ENCODE results near the gene ZFPM1. TPM values are rescaled to one million over a fixed set of nuclear protein-coding genes. Genes with fewer than 3 reads are reported as not detected.

The ZFPM1 gene
- total RNA-seq, 1 donor from 2014 or later = 0.79 TPM

DNA sequence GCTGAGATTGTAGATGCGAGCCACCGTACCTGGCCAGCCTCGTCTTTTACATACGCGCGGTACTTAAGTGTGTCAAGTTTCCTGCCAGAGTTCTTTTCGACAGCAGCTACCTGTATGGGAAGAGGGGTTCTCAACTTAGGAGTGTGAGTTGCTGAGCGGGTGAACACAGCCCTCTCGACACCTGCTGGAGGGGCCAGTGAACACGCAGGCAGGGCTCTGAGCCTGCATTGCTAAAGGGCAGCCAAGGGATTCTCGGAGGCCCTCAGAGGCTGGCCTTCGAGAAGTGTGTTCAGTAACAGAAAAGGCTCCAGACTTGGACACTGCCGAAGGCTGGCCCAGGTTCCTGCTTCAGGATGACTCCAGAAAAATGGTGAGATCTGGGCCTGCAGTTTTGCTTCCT, 123.2 kb downstream of the ZFPM1 start:
- H3K27me3 ChIP-seq (ENCODE audit: control insufficient read depth, insufficient read depth, low read length) = no peaks in the 10 kb centered on the region
- DNase-seq (ENCODE audit: low read depth) (no peak), FAIRE-seq (no peak)
- peaks cover 29% of the 10 kb centered on the region for H3K36me3 ChIP-seq (ENCODE audit: control insufficient read depth, insufficient read depth, low read length)
- H3K4me3 ChIP-seq (ENCODE audit: low read depth, low read length) = no peak overlapping the region
- TF ChIP-seq, protein P1, sequence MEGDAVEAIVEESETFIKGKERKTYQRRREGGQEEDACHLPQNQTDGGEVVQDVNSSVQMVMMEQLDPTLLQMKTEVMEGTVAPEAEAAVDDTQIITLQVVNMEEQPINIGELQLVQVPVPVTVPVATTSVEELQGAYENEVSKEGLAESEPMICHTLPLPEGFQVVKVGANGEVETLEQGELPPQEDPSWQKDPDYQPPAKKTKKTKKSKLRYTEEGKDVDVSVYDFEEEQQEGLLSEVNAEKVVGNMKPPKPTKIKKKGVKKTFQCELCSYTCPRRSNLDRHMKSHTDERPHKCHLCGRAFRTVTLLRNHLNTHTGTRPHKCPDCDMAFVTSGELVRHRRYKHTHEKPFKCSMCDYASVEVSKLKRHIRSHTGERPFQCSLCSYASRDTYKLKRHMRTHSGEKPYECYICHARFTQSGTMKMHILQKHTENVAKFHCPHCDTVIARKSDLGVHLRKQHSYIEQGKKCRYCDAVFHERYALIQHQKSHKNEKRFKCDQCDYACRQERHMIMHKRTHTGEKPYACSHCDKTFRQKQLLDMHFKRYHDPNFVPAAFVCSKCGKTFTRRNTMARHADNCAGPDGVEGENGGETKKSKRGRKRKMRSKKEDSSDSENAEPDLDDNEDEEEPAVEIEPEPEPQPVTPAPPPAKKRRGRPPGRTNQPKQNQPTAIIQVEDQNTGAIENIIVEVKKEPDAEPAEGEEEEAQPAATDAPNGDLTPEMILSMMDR (IDR thresholded peaks at IDR 0.05; ENCODE audit: insufficient read depth, low read length, severe bottlenecking) = no peak

DNA sequence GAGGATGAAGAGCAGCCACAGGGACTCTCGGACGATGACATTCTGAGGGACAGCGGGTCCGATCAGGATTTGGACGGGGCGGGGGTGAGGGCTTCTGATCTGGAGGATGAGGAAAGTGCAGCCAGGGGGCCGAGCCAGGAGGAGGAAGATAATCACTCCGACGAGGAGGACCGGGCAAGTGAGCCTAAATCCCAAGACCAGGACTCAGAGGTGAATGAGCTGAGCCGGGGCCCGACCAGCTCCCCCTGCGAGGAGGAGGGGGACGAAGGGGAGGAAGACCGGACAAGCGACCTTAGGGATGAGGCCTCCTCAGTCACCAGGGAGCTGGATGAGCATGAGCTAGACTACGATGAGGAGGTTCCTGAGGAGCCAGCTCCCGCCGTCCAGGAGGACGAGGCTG, 124.1 kb downstream of the ZFPM1 start:
- Histone ChIP-seq H3K4me3 (ENCODE audit: low read depth, low read length) (no peak overlapping the region), H3K36me3 (ENCODE audit: control insufficient read depth, insufficient read depth, low read length) (peaks cover 30% of the 10 kb centered on the region), H3K27me3 (ENCODE audit: control insufficient read depth, insufficient read depth, low read length) (no peaks in the 10 kb centered on the region)
- no peak for FAIRE-seq
- TF ChIP-seq, protein P1 (IDR thresholded peaks at IDR 0.05; ENCODE audit: insufficient read depth, low read length, severe bottlenecking) = no peak
- DNase-seq (ENCODE audit: low read depth) = no peak

DNA sequence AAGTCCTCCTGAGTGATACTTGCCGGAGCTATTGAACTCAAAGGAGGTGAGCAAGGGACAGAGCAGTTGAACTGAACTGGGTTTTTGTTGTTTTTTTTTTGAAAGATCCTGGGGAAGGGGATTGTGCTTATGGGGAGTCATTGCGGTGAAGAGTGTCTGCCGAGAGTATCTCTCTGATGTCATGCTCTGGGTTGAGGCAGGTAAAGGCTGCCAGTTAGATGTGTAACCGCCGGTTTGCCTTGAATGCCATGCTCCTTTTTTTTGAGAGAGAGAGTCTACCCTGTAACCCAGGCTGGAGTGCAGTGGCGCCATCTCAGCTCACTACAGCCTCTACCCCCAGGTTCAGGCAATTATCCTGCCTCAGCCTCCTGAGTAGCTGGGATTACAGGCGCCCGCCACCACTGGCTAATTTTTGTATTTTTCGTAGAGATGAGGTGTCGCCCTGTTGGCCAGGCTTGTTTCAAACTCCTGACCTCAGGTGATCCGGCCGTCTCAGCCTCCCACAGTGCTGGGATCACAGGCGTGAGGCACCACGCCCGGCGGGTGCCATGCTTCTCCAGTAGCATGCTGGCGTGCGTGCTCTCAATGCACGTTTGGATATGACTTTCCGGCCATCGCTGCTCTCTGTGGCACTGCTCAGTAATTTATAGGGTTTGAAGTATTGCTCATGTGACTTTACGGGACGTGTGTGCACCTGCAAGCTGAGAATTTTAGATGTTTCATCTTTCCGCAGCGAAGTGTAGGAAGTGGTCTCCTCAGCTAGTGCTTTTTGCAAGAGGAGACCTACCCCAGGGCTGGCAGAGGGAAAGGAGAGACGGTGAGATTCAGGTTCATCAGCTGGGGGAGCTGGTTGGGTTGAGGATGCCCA, 125.6 kb downstream of the ZFPM1 start:
- H3K4me3 ChIP-seq (ENCODE audit: low read depth, low read length) = no peak overlapping the region
- no peaks in the 10 kb centered on the region for H3K27me3 ChIP-seq (ENCODE audit: control insufficient read depth, insufficient read depth, low read length)
- TF ChIP-seq, protein P1 (IDR thresholded peaks at IDR 0.05; ENCODE audit: insufficient read depth, low read length, severe bottlenecking) = no peak
- DNase-seq (ENCODE audit: low read depth) (no peak), FAIRE-seq (no peak)
- H3K36me3 ChIP-seq (ENCODE audit: control insufficient read depth, insufficient read depth, low read length) = peaks cover 33% of the 10 kb centered on the region

DNA sequence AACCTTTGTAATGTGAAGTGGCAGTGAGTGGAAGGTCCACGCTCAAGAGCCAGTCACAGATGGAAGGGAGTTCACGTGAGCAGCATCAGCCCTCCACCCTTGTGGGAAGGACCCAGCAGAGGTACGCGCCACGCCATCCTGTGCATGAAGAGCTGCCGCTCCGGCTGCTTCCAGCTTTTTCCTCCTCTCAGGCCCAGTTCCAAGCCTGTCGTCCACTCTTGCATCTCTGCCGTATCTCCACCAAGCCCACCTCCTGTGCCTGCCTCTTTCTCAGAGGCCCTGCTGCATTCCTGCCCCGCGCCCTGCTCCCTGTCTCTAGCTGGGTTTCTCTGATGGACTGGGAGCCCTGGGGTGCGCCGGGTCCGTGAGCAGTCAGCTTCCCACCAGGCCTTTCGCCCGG, 127.3 kb downstream of the ZFPM1 start:
- H3K27me3 ChIP-seq (ENCODE audit: control insufficient read depth, insufficient read depth, low read length) = no peaks in the 10 kb centered on the region
- DNase-seq (ENCODE audit: low read depth) (no peak), FAIRE-seq (no peak)
- no peak overlapping the region for H3K4me3 ChIP-seq (ENCODE audit: low read depth, low read length)
- H3K36me3 ChIP-seq (ENCODE audit: control insufficient read depth, insufficient read depth, low read length) = peaks cover 33% of the 10 kb centered on the region
- TF ChIP-seq, protein P1 (IDR thresholded peaks at IDR 0.05; ENCODE audit: insufficient read depth, low read length, severe bottlenecking) = no peak

DNA sequence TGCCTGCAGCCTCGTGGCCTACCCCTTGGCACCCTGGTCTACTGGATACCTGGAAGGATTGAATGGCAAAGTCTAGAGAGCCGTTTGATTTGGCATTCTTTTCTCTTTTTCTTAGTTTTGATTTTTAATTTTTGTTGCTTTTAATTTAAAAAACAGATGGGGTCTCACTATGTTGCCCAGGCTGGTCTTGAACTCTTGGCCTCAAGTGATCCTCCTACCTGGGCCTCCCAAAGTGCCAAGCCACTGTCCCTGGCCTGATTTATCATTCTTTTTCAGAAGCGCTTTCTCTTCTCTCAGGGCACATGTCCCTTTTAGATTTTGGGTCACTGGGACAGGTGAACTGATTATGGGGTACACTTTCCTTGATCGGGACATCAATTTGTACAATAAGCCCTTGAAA, 128.0 kb downstream of the ZFPM1 start:
- FAIRE-seq (no peak), DNase-seq (ENCODE audit: low read depth) (no peak)
- TF ChIP-seq, protein P1 (IDR thresholded peaks at IDR 0.05; ENCODE audit: insufficient read depth, low read length, severe bottlenecking) = no peak
- no peak overlapping the region for H3K4me3 ChIP-seq (ENCODE audit: low read depth, low read length)
- no peaks in the 10 kb centered on the region for H3K27me3 ChIP-seq (ENCODE audit: control insufficient read depth, insufficient read depth, low read length)
- peaks cover 35% of the 10 kb centered on the region for H3K36me3 ChIP-seq (ENCODE audit: control insufficient read depth, insufficient read depth, low read length)

Data from bronchial epithelial cell (primary cell).